Trophoblast cell (in vitro differentiated cells and primary cell): ENCODE data around the gene RTN1.

ENCODE experiments used
- DNase-seq, 2 donors: peaks; one replicate each; pipeline ENCODE4 v3.0.0-alpha.2; 2016
- H2AFZ ChIP-seq: 2 replicates; pipeline ENCODE4 v1.6.1; 2013; ENCODE audit warnings: low read length, moderate library complexity, mild to moderate bottlenecking; ENCODE audit not compliant: insufficient read depth, poor library complexity
- H2AK5ac ChIP-seq: 2 replicates; pipeline ENCODE4 v1.6.1; 2013; ENCODE audit warnings: mild to moderate bottlenecking, low read length
- H2BK120ac ChIP-seq: 2 replicates; pipeline ENCODE4 v1.6.1; 2013; ENCODE audit warnings: low read length, mild to moderate bottlenecking, moderate library complexity; ENCODE audit not compliant: insufficient read depth, poor library complexity
- H2BK12ac ChIP-seq: 2 replicates; pipeline ENCODE4 v1.6.1; 2013; ENCODE audit warnings: mild to moderate bottlenecking, low read length, moderate library complexity
- H2BK5ac ChIP-seq: 2 replicates; pipeline ENCODE4 v1.6.1; 2013; ENCODE audit warnings: low read length, low read depth, moderate library complexity, mild to moderate bottlenecking; ENCODE audit not compliant: poor library complexity
- H3K14ac ChIP-seq: 2 replicates; pipeline ENCODE4 v1.6.1; 2013; ENCODE audit warnings: mild to moderate bottlenecking, low read length
- H3K18ac ChIP-seq: 2 replicates; pipeline ENCODE4 v1.6.1; 2013; ENCODE audit warnings: mild to moderate bottlenecking, low read length
- H3K23ac ChIP-seq: 2 replicates; pipeline ENCODE4 v1.6.1; 2013; ENCODE audit warnings: low read length
- H3K27ac ChIP-seq: 2 replicates; pipeline ENCODE4 v1.5.1; 2013; ENCODE audit warnings: low read depth, mild to moderate bottlenecking, inconsistent platforms, low read length, moderate library complexity
- H3K27me3 ChIP-seq: 2 replicates; pipeline ENCODE4 v1.6.1; 2013; ENCODE audit warnings: inconsistent platforms, mild to moderate bottlenecking, low read length, moderate library complexity; ENCODE audit not compliant: insufficient read depth
- H3K36me3 ChIP-seq, 2 experiments: 1 replicate in 1 of 2; 2 replicates in 1 of 2; pipeline ENCODE4 v1.6.1; 2013; ENCODE audit warnings: low read length in 2 of 2, mild to moderate bottlenecking in 2 of 2, moderate library complexity in 1 of 2; ENCODE audit not compliant: insufficient read depth in 2 of 2, control insufficient read depth in 1 of 2
- H3K4ac ChIP-seq: 2 replicates; pipeline ENCODE4 v1.6.1; 2013; ENCODE audit warnings: low read depth, mild to moderate bottlenecking, low read length, moderate library complexity
- H3K4me1 ChIP-seq, 2 experiments: 1 replicate in 1 of 2; 2 replicates in 1 of 2; pipeline ENCODE4 v1.6.1; 2013; ENCODE audit warnings: low read length in 2 of 2, mild to moderate bottlenecking in 2 of 2, moderate library complexity in 1 of 2; ENCODE audit not compliant: insufficient read depth in 2 of 2, control insufficient read depth in 1 of 2
- H3K4me2 ChIP-seq: 2 replicates; pipeline ENCODE4 v1.6.1; 2013; ENCODE audit warnings: inconsistent platforms, mild to moderate bottlenecking, low read length, moderate library complexity
- H3K4me3 ChIP-seq: 2 replicates; pipeline ENCODE4 v1.5.1; 2013; ENCODE audit warnings: mild to moderate bottlenecking, low read depth, low read length, inconsistent platforms
- H3K79me1 ChIP-seq: one replicate; pipeline ENCODE4 v1.6.1; 2013; ENCODE audit warnings: low read length
- H3K79me2 ChIP-seq: 2 replicates; pipeline ENCODE4 v1.6.1; 2013; ENCODE audit warnings: low read length, mild to moderate bottlenecking; ENCODE audit not compliant: control insufficient read depth, insufficient read depth, poor library complexity
- H3K9ac ChIP-seq: 2 replicates; pipeline ENCODE4 v1.6.1; 2013; ENCODE audit warnings: mild to moderate bottlenecking, low read length
- H3K9me3 ChIP-seq: 2 replicates; pipeline ENCODE4 v1.6.1; 2013; ENCODE audit warnings: low read depth, mild to moderate bottlenecking, control low read depth, inconsistent platforms, low read length; ENCODE audit not compliant: insufficient read depth
- H4K12ac ChIP-seq: 2 replicates; pipeline ENCODE4 v1.6.1; 2013; ENCODE audit warnings: low read depth, mild to moderate bottlenecking, low read length, moderate library complexity
- H4K8ac ChIP-seq: 2 replicates; pipeline ENCODE4 v1.6.1; 2013; ENCODE audit warnings: low read depth, mild to moderate bottlenecking, low read length, moderate library complexity
- H4K91ac ChIP-seq: one replicate; pipeline ENCODE4 v1.6.1; 2013; ENCODE audit warnings: low read depth, mild to moderate bottlenecking, low read length, moderate library complexity
- whole genome bisulfite sequencing: extraction: QIAGEN DNeasy Blood & Tissue Kit; methylation state at CpG from one replicate; pipeline ENCODE4 v1.1.7; 2013; ENCODE audit warnings: missing lambda C conversion rate; ENCODE audit not compliant: insufficient read length, insufficient coverage; ENCODE audit errors: extremely low coverage; 5-methylcytosine and 5-hydroxymethylcytosine counted together

The RTN1 gene

DNA sequence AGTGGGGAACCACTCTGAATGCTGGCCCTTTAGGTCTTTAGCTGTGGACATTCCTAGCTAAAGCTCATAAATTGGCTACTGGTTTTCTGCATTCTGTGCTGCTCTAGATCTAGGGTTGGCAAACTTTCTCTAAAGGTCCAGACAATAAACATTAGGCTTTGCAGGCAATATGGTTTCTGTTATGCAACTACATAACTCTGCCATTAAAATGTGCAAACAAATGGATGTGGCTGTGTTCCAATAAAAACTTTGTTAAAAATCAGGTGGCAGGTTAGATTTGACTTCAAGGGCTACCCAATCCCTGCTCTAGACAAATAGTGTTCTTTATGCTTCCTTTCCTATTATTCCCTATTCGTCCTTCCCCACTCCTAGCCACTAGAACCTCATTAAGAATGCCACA lies 42.6 kb upstream of the RTN1 start:
- no peak overlapping the region for H3K4ac ChIP-seq
- H3K18ac ChIP-seq = no peak overlapping the region
- H4K91ac ChIP-seq = no peak overlapping the region
- no peaks in the 10 kb centered on the region for H3K36me3 ChIP-seq
- no peak overlapping the region for H3K27ac ChIP-seq
- DNase-seq = no peak
- no peak overlapping the region for H3K23ac ChIP-seq
- H3K79me1 ChIP-seq = no peaks in the 10 kb centered on the region
- no peak overlapping the region for H2BK5ac ChIP-seq
- no peaks in the 10 kb centered on the region for H3K79me2 ChIP-seq
- H2AFZ ChIP-seq = no peak overlapping the region
- H3K4me3 ChIP-seq = no peak overlapping the region
- no peak overlapping the region for H3K9ac ChIP-seq
- no peak overlapping the region for H3K14ac ChIP-seq
- H2BK120ac ChIP-seq = no peak overlapping the region
- H3K4me2 ChIP-seq = no peak overlapping the region
- no peak overlapping the region for H4K8ac ChIP-seq
- H2AK5ac ChIP-seq = no peak overlapping the region
- no peaks in the 10 kb centered on the region for H3K27me3 ChIP-seq
- no peaks in the 10 kb centered on the region for H3K9me3 ChIP-seq
- no peak overlapping the region for H2BK12ac ChIP-seq
- H3K4me1 ChIP-seq = no peaks in the 10 kb centered on the region
- no CpG with 5 or more reads among the region's 1 CpG for WGBS
- no peak overlapping the region for H4K12ac ChIP-seq

DNA sequence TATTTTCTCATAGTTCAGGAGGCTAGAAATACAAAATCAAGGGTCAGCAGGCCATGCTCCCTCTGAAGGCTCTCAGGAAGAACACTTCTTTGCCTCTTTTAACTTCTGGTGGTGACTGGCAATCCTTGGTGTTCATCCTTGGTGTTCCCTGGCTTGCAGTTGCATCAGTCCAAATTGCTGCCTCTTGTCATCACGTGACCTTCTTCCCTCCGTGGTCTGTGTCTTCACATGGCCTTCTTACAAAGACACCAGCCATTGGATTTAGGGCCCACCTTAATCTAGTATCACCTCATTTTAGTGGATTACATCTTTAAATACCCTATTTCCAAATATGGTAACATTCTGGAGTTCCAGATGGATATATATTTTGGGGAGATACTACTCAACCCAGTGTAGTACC lies 41.9 kb upstream of the RTN1 start:
- H3K9ac ChIP-seq = no peak overlapping the region
- no peak overlapping the region for H3K4me3 ChIP-seq
- no peak overlapping the region for H4K12ac ChIP-seq
- no peak overlapping the region for H2AFZ ChIP-seq
- no peaks in the 10 kb centered on the region for H3K4me1 ChIP-seq
- H3K14ac ChIP-seq = no peak overlapping the region
- H3K36me3 ChIP-seq = no peaks in the 10 kb centered on the region
- H3K23ac ChIP-seq = no peak overlapping the region
- no peak overlapping the region for H2BK12ac ChIP-seq
- H3K4me2 ChIP-seq = no peak overlapping the region
- no peak overlapping the region for H2BK5ac ChIP-seq
- no peak overlapping the region for H3K27ac ChIP-seq
- H4K8ac ChIP-seq = no peak overlapping the region
- H2BK120ac ChIP-seq = no peak overlapping the region
- H2AK5ac ChIP-seq = no peak overlapping the region
- no CpG with 5 or more reads among the region's 2 CpGs for WGBS
- no peaks in the 10 kb centered on the region for H3K27me3 ChIP-seq
- no peak overlapping the region for H3K4ac ChIP-seq
- no peaks in the 10 kb centered on the region for H3K79me1 ChIP-seq
- H3K9me3 ChIP-seq = no peaks in the 10 kb centered on the region
- H3K18ac ChIP-seq = no peak overlapping the region
- H3K79me2 ChIP-seq = no peaks in the 10 kb centered on the region
- no peak overlapping the region for H4K91ac ChIP-seq
- DNase-seq = no peak

DNA sequence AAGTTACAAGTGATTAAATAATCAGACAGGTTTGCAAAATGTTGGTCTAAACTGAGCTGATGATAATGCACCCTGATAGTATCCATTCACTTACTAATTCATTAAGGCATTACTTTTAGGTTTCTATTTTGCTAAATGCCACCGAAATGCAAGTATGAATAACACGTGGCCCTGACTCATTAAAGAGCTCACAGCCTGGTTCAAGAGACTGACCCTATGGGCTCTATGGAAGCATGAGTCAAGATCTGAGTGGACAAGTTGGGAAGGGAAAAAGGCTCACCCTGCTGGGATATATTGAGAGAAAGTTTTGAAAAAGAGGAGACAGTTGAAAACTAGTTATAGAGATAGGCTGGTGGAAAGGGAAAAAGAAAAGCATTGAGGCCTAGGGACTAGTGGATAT lies 34.6 kb upstream of the RTN1 start:
- H3K9me3 ChIP-seq = no peaks in the 10 kb centered on the region
- no peak overlapping the region for H3K18ac ChIP-seq
- no peak overlapping the region for H3K4ac ChIP-seq
- no peak overlapping the region for H3K23ac ChIP-seq
- no peak overlapping the region for H2AFZ ChIP-seq
- H4K91ac ChIP-seq = no peak overlapping the region
- H2BK12ac ChIP-seq = no peak overlapping the region
- H3K27me3 ChIP-seq = no peaks in the 10 kb centered on the region
- no peak overlapping the region for H3K9ac ChIP-seq
- no peak overlapping the region for H4K12ac ChIP-seq
- no peak overlapping the region for H2AK5ac ChIP-seq
- no peaks in the 10 kb centered on the region for H3K36me3 ChIP-seq
- H2BK5ac ChIP-seq = no peak overlapping the region
- no peak overlapping the region for H3K27ac ChIP-seq
- no peaks in the 10 kb centered on the region for H3K79me2 ChIP-seq
- no peak overlapping the region for H3K14ac ChIP-seq
- no CpG with 5 or more reads among the region's 2 CpGs for WGBS
- H3K4me1 ChIP-seq = no peaks in the 10 kb centered on the region
- H3K4me3 ChIP-seq = no peak overlapping the region
- no peak for DNase-seq
- no peaks in the 10 kb centered on the region for H3K79me1 ChIP-seq
- no peak overlapping the region for H2BK120ac ChIP-seq
- H3K4me2 ChIP-seq = no peak overlapping the region
- H4K8ac ChIP-seq = no peak overlapping the region

DNA sequence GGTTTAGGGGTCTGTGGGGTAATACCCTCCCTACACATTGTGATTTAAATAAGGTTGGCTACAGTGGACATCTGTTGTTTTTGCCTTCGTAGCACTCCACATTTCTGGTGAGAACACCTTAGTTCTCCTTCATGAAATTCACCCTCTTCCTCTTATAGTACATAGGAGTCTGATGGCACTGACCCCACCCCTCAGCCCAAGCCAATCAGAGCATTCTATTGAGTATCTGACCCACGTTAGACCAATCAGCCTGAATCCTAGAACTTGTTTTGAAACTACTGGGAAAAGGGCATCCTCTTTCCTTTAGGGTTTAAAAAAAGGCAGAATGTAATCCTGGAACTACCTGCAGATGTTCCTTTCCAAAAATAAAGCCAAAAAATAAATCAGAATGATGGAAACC lies 33.6 kb upstream of the RTN1 start:
- no peak overlapping the region for H3K4ac ChIP-seq
- DNase-seq = no peak
- H3K23ac ChIP-seq = no peak overlapping the region
- H3K9ac ChIP-seq = no peak overlapping the region
- no peak overlapping the region for H2AFZ ChIP-seq
- H3K18ac ChIP-seq = no peak overlapping the region
- no peaks in the 10 kb centered on the region for H3K79me2 ChIP-seq
- no peaks in the 10 kb centered on the region for H3K4me1 ChIP-seq
- no peaks in the 10 kb centered on the region for H3K36me3 ChIP-seq
- H3K4me2 ChIP-seq = no peak overlapping the region
- no peak overlapping the region for H4K8ac ChIP-seq
- H3K27ac ChIP-seq = no peak overlapping the region
- no peak overlapping the region for H2BK12ac ChIP-seq
- H3K9me3 ChIP-seq = no peaks in the 10 kb centered on the region
- H4K91ac ChIP-seq = no peak overlapping the region
- no peak overlapping the region for H2AK5ac ChIP-seq
- H3K4me3 ChIP-seq = no peak overlapping the region
- H2BK5ac ChIP-seq = no peak overlapping the region
- H2BK120ac ChIP-seq = no peak overlapping the region
- H3K14ac ChIP-seq = no peak overlapping the region
- no peak overlapping the region for H4K12ac ChIP-seq
- no peaks in the 10 kb centered on the region for H3K79me1 ChIP-seq
- WGBS = no CpG with 5 or more reads among the region's 2 CpGs
- H3K27me3 ChIP-seq = no peaks in the 10 kb centered on the region
